Measurements from ENCODE around the gene EFCAB11. TPM values are rescaled to one million over a fixed set of nuclear protein-coding genes. Genes with fewer than 3 reads are reported as not detected.

Gene EFCAB11
- total RNA-seq, 4 donors from 2014 or later: 4.1 to 21.0 (median 5.6) TPM; not detected in 1

DNA sequence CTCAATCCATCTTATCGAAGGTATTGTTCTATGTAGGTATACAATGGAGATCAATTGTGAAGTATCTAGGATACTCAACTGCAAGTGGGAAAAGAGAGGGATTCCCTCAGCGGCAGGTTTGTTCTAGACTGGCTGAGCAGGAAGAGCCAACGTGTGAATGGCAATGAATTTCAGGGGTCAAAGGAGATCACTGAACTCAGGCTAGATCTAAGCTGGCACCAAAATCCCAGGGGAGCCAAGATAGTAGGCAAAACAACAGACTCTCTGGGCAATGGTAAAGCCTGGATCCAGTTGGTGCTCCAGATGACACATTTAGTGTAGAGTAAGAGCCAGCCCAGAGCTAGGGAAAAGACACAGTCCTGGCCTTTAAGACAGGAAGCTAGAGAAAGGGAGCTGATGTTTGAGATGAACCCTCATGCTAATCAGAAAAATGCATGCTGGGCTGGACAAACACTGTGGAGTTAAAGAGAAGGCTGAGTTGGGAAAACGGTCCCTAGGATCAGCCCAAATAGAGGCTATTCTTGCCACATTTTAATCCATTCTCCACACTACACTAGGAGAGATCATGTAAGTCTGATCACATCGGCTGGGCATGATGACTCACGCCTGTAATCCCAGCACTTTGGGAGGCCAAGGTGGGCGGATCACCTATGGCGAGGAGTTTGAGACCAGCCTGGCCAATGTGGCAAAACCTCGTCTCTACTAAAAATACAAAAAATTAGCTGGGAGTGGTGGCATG, 45.6 kb downstream of the EFCAB11 start:
- no peak overlapping the region for H3K27ac ChIP-seq
- intact Hi-C loops (cut with DNase I; ENCODE audit: low total_unique reads): no loop called here
- H3K9me3 ChIP-seq: no peaks in the 10 kb centered on the region
- DNase-seq: no peak
- no peak for TF ChIP-seq POLR2A (IDR thresholded peaks at IDR 0.05)
- TF ChIP-seq, protein P1, sequence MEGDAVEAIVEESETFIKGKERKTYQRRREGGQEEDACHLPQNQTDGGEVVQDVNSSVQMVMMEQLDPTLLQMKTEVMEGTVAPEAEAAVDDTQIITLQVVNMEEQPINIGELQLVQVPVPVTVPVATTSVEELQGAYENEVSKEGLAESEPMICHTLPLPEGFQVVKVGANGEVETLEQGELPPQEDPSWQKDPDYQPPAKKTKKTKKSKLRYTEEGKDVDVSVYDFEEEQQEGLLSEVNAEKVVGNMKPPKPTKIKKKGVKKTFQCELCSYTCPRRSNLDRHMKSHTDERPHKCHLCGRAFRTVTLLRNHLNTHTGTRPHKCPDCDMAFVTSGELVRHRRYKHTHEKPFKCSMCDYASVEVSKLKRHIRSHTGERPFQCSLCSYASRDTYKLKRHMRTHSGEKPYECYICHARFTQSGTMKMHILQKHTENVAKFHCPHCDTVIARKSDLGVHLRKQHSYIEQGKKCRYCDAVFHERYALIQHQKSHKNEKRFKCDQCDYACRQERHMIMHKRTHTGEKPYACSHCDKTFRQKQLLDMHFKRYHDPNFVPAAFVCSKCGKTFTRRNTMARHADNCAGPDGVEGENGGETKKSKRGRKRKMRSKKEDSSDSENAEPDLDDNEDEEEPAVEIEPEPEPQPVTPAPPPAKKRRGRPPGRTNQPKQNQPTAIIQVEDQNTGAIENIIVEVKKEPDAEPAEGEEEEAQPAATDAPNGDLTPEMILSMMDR (IDR thresholded peaks at IDR 0.05): no peak
- H3K27me3 ChIP-seq: no peaks in the 10 kb centered on the region
- H3K4me3 ChIP-seq: no peak overlapping the region
- H3K36me3 ChIP-seq: no peaks in the 10 kb centered on the region
- H3K4me1 ChIP-seq: peaks cover 0 to 4% of the 10 kb centered on the region in 2 donors

GRCh38 chr14:89907655-89908054, 46.9 kb downstream of the EFCAB11 start:
- Histone ChIP-seq H3K36me3 (no peaks in the 10 kb centered on the region), H3K9me3 (no peaks in the 10 kb centered on the region), H3K4me3 (no peak overlapping the region), H3K27ac (no peak overlapping the region), H3K27me3 (no peaks in the 10 kb centered on the region), H3K4me1 (peaks cover 0 to 4% of the 10 kb centered on the region in 2 donors)
- intact Hi-C loops (cut with DNase I; ENCODE audit: low total_unique reads): no loop called here
- TF ChIP-seq, protein P1 (IDR thresholded peaks at IDR 0.05): no peak
- no peak for TF ChIP-seq POLR2A (IDR thresholded peaks at IDR 0.05)
- DNase-seq: no peak

GRCh38 chr14:89906000-89906399, 48.5 kb downstream of the EFCAB11 start:
- no peaks in the 10 kb centered on the region for H3K36me3 ChIP-seq
- no peaks in the 10 kb centered on the region for H3K9me3 ChIP-seq
- TF ChIP-seq POLR2A (IDR thresholded peaks at IDR 0.05): no peak
- TF ChIP-seq, protein P1 (IDR thresholded peaks at IDR 0.05): no peak
- H3K27me3 ChIP-seq: no peaks in the 10 kb centered on the region
- no peak overlapping the region for H3K27ac ChIP-seq
- no peak overlapping the region for H3K4me3 ChIP-seq
- DNase-seq: no peak
- peaks cover 0 to 2% of the 10 kb centered on the region in 2 donors for H3K4me1 ChIP-seq
- intact Hi-C loops (cut with DNase I; ENCODE audit: low total_unique reads): no loop called here

GRCh38 chr14:89903340-89903952, 51.1 kb downstream of the EFCAB11 start:
- no peak for TF ChIP-seq POLR2A (IDR thresholded peaks at IDR 0.05)
- TF ChIP-seq, protein P1 (IDR thresholded peaks at IDR 0.05): no peak
- no peak overlapping the region for H3K27ac ChIP-seq
- intact Hi-C loops (cut with DNase I; ENCODE audit: low total_unique reads): no loop called here
- no peaks in the 10 kb centered on the region for H3K36me3 ChIP-seq
- no peak for DNase-seq
- no peak overlapping the region for H3K4me3 ChIP-seq
- H3K9me3 ChIP-seq: no peaks in the 10 kb centered on the region
- H3K4me1 ChIP-seq: no peaks in the 10 kb centered on the region
- no peaks in the 10 kb centered on the region for H3K27me3 ChIP-seq

GRCh38 chr14:89902881-89903280, 51.6 kb downstream of the EFCAB11 start:
- no peak overlapping the region for H3K27ac ChIP-seq
- intact Hi-C loops (cut with DNase I; ENCODE audit: low total_unique reads): no loop called here
- TF ChIP-seq, protein P1 (IDR thresholded peaks at IDR 0.05): no peak
- TF ChIP-seq POLR2A (IDR thresholded peaks at IDR 0.05): no peak
- H3K9me3 ChIP-seq: no peaks in the 10 kb centered on the region
- no peak overlapping the region for H3K4me3 ChIP-seq
- H3K36me3 ChIP-seq: no peaks in the 10 kb centered on the region
- no peaks in the 10 kb centered on the region for H3K27me3 ChIP-seq
- no peak for DNase-seq
- no peaks in the 10 kb centered on the region for H3K4me1 ChIP-seq
